Endothelial cell of umbilical vein (primary cell): ENCODE measurements around the gene TPCN2. TPM values are rescaled to one million over a fixed set of nuclear protein-coding genes. Genes with fewer than 3 reads are reported as not detected.

Experiments used
- BruUV-seq: library from RNA; stranded (reverse); fragments of 400-500 nt; replicated peaks from 2 replicates; lab custom pipeline; 2021; lab: Mats Ljungman, UMichigan
- CTCF ChIA-PET: fragments of 300-600, 350-600 bp; sonication (Branson Sonifier 250); formaldehyde crosslinking; loops from one replicate; lab custom pipeline; 2021; ENCODE audit warnings: antibody characterized with exemption, inconsistent platforms; lab: Charles Lee
- POLR2A ChIA-PET: fragments of 300-600, 350-600 bp; sonication (Branson Sonifier 250); formaldehyde crosslinking; loops from one replicate; lab custom pipeline; 2021; ENCODE audit warnings: antibody characterized with exemption, inconsistent platforms; lab: Charles Lee
- DNase-seq: peaks from one replicate; pipeline ENCODE4 v3.0.0-alpha.2; 2011; ENCODE audit warnings: low read depth, low spot score
- FAIRE-seq: peaks from 2 replicates; lab custom pipeline; 2011; peaks lifted over from hg19 to GRCh38; lab: Jason Lieb, UNC
- H2AFZ ChIP-seq: 2 replicates; pipeline ENCODE4 v1.6.0; 2012; ENCODE audit warnings: low read depth, low read length, control low read depth, inconsistent platforms
- H3K27ac ChIP-seq: 2 replicates; pipeline ENCODE4 v1.5.1; 2011; ENCODE audit warnings: low read depth, mild to moderate bottlenecking, control low read depth, low read length, moderate library complexity; ENCODE audit not compliant: insufficient read depth
- H3K27me3 ChIP-seq, 2 experiments: 2 replicates each; pipeline versions ENCODE4 v1.6.0 to v1.6.1; 2011; ENCODE audit warnings: low read length in 2 of 2, mixed read lengths in 1 of 2; ENCODE audit not compliant: control insufficient read depth in 2 of 2, insufficient read depth in 2 of 2
- H3K36me3 ChIP-seq, 2 experiments: 2 replicates in 1 of 2; 3 replicates in 1 of 2; pipeline ENCODE4 v1.5.1; 2011; ENCODE audit warnings: low read length in 2 of 2, mild to moderate bottlenecking in 1 of 2, moderate library complexity in 1 of 2; ENCODE audit not compliant: control insufficient read depth in 2 of 2, insufficient read depth in 2 of 2; ENCODE audit errors: extremely low read depth in 1 of 2
- H3K4me1 ChIP-seq: 3 replicates; pipeline ENCODE4 v1.5.1; 2011; ENCODE audit warnings: mild to moderate bottlenecking, low read length; ENCODE audit not compliant: control insufficient read depth, insufficient read depth; ENCODE audit errors: extremely low read depth
- H3K4me2 ChIP-seq: 2 replicates; pipeline ENCODE4 v1.6.1; 2011; ENCODE audit warnings: low read length, control low read depth, mixed read lengths; ENCODE audit not compliant: insufficient read depth
- H3K4me3 ChIP-seq, 3 experiments: fragments of 200-600 bp in 1 of 3; sonication (generic), shearing (Covaris generic) in 1 of 3; replicated peaks in 1 of 3; 2 replicates each; pipeline ENCODE4 v1.5.1; 2011 to 2016; ENCODE audit warnings: control low read depth in 3 of 3, low read length in 3 of 3, mild to moderate bottlenecking in 2 of 3, inconsistent platforms in 1 of 3, low read depth in 1 of 3, moderate library complexity in 1 of 3; ENCODE audit not compliant: insufficient read depth in 1 of 3
- H3K79me2 ChIP-seq: 2 replicates; pipeline ENCODE4 v1.6.0; 2012; ENCODE audit warnings: low read length, inconsistent platforms; ENCODE audit not compliant: control insufficient read depth, insufficient read depth
- H3K9ac ChIP-seq: replicated peaks from 2 replicates; pipeline ENCODE3; 2011; ENCODE audit warnings: low read length, control low read depth; ENCODE audit not compliant: insufficient read depth; ENCODE audit errors: extremely low read depth
- H3K9me1 ChIP-seq: replicated peaks from 3 replicates; pipeline ENCODE4 v1.6.0; 2011; ENCODE audit warnings: mild to moderate bottlenecking, low read length; ENCODE audit not compliant: control insufficient read depth, insufficient read depth; ENCODE audit errors: extremely low read depth
- H3K9me3 ChIP-seq: replicated peaks from 2 replicates; pipeline ENCODE4 v1.5.1; 2012; ENCODE audit warnings: low read length, inconsistent platforms; ENCODE audit not compliant: control insufficient read depth, insufficient read depth
- H4K20me1 ChIP-seq: replicated peaks from 2 replicates; pipeline ENCODE3; 2011; ENCODE audit warnings: mild to moderate bottlenecking, low read length; ENCODE audit not compliant: control insufficient read depth, insufficient read depth; ENCODE audit errors: extremely low read depth
- EZH2 ChIP-seq: IDR thresholded peaks from 2 replicates; pipeline ENCODE4 v1.6.1; 2012; ENCODE audit warnings: borderline replicate concordance, low read depth, mild to moderate bottlenecking, moderate library complexity, low read length, inconsistent platforms; ENCODE audit not compliant: severe bottlenecking
- FOS ChIP-seq: IDR thresholded peaks from 2 replicates; pipeline ENCODE4 v1.6.1; 2011; ENCODE audit warnings: mild to moderate bottlenecking, low read length, moderate library complexity, borderline replicate concordance; ENCODE audit not compliant: insufficient read depth
- GATA2 ChIP-seq: IDR thresholded peaks from 2 replicates; pipeline ENCODE4 v1.7.0; 2011; ENCODE audit warnings: low read depth, mild to moderate bottlenecking, moderate library complexity, mixed read lengths, low read length; ENCODE audit not compliant: insufficient read length, insufficient read depth
- JUN ChIP-seq: IDR thresholded peaks from 2 replicates; pipeline ENCODE4 v1.6.1; 2011; ENCODE audit warnings: borderline replicate concordance, low read depth; ENCODE audit not compliant: insufficient read length, insufficient read depth
- MYC ChIP-seq: IDR thresholded peaks from one replicate; pipeline ENCODE4 v1.6.1; 2011; ENCODE audit warnings: mild to moderate bottlenecking, low read depth, low read length
- POLR2A ChIP-seq: IDR thresholded peaks from 2 replicates; pipeline ENCODE4 v1.6.1; 2012; ENCODE audit warnings: low read depth, mild to moderate bottlenecking, control low read depth, low read length
- dilution Hi-C: fragments of 300-500 bp; cut with MboI; formaldehyde crosslinking; loops from one replicate; pipeline ENCODE4 v1.15.0; 2019; ENCODE audit warnings: low sequenced_read_pairs; ENCODE audit not compliant: extremely low pct_ligation_motif_present
- intact Hi-C: fragments of 100-400 bp; cut with micrococcal nuclease; formaldehyde crosslinking; loops from one replicate; pipeline ENCODE4 v1.10.0; 2022
- polyA plus RNA-seq, 4 experiments: library from polyadenylated mRNA; depleted of rRNA in 3 of 4; stranded (reverse) in 3 of 4; unstranded in 1 of 4; fragments of >200 nt; gene quantifications; 2 replicates each; pipeline versions ENCODE4 v1.2.1 to v1.2.3, GENCODE V29; 2011 to 2012; ENCODE audit warnings: missing spikeins in 1 of 4
- total RNA-seq: library from RNA; stranded (reverse); gene quantifications from 2 replicates; pipeline ENCODE4 v1.2.3, GENCODE V29; 2021
- TF ChIP-seq, protein P1 (sequence below), 2 donors: IDR thresholded peaks; 1 replicate in 1 of 2; 2 replicates in 1 of 2; pipeline ENCODE4 v1.5.1; 2011; ENCODE audit warnings: low read length in 2 of 2, mild to moderate bottlenecking in 2 of 2, moderate library complexity in 2 of 2, control low read depth in 1 of 2, inconsistent platforms in 1 of 2, low read depth in 1 of 2; ENCODE audit not compliant: insufficient read depth in 1 of 2; ENCODE audit errors: extremely low read depth in 1 of 2

Gene TPCN2
- total and polyA plus RNA-seq, 2 donors (not counting 3 experiments of a cell fraction or from before 2014, with no cell fraction given) = 10.3 to 13.4 TPM

DNA sequence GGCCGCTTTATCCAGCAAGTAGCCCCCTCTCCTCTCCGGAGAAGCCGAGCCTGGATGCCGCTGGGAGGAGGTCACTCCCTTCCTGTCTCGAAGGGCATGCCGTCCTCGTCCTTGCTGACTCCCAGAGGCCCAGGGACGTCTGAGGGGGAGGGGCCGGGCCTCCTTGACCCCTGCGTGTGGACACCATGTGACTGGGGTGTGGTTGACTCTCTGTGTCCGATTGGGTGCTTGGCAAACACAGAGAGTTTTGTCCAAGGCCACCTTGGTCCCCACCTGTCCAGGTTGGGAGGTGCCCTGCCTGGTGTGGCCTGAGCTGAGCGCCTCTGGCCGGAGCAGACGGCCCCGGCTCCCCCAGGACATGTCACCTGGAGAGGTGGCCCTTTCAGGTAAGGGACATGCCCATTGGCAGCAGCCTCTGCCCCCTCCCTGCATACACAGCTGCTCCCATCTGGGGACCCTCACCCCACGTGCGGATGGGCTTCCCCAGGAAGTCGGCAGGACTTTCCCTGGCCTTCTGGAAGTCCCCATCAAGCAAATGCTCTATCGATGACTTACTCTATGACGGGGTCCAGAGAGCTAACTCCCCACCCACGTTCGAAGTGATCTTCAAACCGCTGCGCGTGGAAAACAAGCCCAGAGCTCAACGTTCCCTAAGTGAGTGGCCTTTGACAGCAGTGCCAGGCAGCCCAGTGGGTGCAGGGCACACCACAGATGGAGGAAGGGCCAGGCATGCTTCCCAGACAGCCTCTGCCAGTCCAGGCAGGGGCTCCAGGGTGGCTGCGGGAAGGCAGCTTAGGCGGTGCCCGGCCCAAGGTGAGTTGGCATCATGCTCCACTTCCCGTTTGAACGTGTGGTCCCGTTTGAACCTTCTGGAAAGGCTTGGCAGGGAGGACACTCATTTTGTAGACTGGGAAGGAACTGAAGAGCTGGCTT, 106.8 kb downstream of the TPCN2 start, which contains the start of gene SMIM38:
TSS of gene SMIM38 (plus strand) at position 634 of the 933 bp plus-strand sequence. CDS start 1,912 bp downstream, outside the sequence.
- Histone ChIP-seq H3K79me2 (no peaks in the 10 kb centered on the region), H3K9me1 (no peaks in the 10 kb centered on the region), H3K9ac (no peak within 1 kb of the TSS), H3K9me3 (no peaks in the 10 kb centered on the region), H3K4me3 (no peak within 1 kb of the TSS), H2AFZ (no peak within 1 kb of the TSS), H3K27ac (no peak within 1 kb of the TSS), H3K4me2 (no peak within 1 kb of the TSS), H3K36me3 (no peaks in the 10 kb centered on the region), H3K27me3 (peaks cover 0 to 6% of the 10 kb centered on the region in 2 experiments), H3K4me1 (no peaks in the 10 kb centered on the region), H4K20me1 (no peaks in the 10 kb centered on the region)
- TF ChIP-seq JUN (no peak), EZH2 (no peak), MYC (no peak), FOS (no peak), POLR2A (no peak), GATA2 (no peak)
- TF ChIP-seq, protein P1, sequence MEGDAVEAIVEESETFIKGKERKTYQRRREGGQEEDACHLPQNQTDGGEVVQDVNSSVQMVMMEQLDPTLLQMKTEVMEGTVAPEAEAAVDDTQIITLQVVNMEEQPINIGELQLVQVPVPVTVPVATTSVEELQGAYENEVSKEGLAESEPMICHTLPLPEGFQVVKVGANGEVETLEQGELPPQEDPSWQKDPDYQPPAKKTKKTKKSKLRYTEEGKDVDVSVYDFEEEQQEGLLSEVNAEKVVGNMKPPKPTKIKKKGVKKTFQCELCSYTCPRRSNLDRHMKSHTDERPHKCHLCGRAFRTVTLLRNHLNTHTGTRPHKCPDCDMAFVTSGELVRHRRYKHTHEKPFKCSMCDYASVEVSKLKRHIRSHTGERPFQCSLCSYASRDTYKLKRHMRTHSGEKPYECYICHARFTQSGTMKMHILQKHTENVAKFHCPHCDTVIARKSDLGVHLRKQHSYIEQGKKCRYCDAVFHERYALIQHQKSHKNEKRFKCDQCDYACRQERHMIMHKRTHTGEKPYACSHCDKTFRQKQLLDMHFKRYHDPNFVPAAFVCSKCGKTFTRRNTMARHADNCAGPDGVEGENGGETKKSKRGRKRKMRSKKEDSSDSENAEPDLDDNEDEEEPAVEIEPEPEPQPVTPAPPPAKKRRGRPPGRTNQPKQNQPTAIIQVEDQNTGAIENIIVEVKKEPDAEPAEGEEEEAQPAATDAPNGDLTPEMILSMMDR (IDR thresholded peaks at IDR 0.05; ENCODE audit: extremely low read depth in 1 of 2, insufficient read depth in 1 of 2, low read depth in 1 of 2, low read length in 2 of 2) = no peak
- no peak for DNase-seq
- dilution Hi-C loops = no loop called here
- BruUV-seq = no TSS peak
- POLR2A ChIA-PET = no interaction called here
- FAIRE-seq = no peak
- intact Hi-C loops = no loop called here
- CTCF ChIA-PET = interaction anchor here (1.8 kb wide), 1 partner anchor 24 kb away, joined by 10 read pairs; no protein-coding TSS in a partner anchor
